Inflammatory macrophage treated with lipopolysaccharide for 1 hour (primary cell): ENCODE results near the gene TAF13.

Experiments used
- DNase-seq, 2 donors: peaks; one replicate each; pipeline ENCODE4 v3.0.0-alpha.2; 2020 to 2022

TAF13 gene, protein sequence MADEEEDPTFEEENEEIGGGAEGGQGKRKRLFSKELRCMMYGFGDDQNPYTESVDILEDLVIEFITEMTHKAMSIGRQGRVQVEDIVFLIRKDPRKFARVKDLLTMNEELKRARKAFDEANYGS

GRCh38 chr1:109075531-109076490 is at the start of gene TAF13:
Gene TAF13 (minus strand): TSS chr1:109076003. CDS start chr1:109075947, 56 bp downstream.
- DNase-seq: peak; percentile 93 to 95

GRCh38 chr1:109120356-109120755 is 44.6 kb upstream of the TAF13 start:
- DNase-seq: no peak

DNA sequence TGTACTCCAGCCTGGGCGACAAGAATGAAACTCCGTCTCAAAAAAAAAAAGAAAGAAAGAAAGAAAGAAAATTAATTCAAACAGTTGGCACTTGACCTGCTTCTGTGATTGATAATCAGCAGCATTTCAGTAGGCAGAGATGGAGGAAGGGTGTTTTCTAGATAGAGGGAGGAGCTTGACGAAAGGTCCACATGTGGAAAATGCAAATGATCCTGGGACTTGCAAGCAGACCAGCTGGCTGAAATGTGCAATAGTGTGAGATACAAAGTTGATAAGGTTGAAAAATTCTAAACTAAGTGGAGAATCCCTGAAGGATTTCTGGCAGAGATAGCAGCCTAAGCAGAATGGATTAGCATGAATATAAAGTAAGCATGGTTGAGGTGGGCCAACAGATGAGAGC is 42.3 kb upstream of the TAF13 start:
- DNase-seq: no peak

DNA sequence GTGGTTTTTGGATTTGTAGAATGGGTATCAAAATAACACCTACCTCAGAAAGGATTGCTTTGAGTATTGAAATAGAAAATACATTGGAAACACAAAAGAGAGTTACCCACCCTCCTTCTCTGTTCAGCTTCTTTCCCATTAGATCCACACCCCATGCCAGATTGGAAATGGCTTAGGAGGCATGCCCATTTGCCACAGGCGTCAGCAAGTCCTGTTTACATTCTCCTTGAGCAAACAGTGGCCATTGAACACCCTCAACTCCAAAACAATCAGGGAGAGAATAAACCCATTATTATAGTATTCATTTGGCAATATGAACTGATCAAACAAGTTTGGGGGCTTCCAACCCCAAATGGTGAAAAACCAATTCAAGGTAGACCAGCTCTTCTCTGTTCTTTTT is 40.5 kb upstream of the TAF13 start:
- DNase-seq: no peak

GRCh38 chr1:109115685-109116084 is 39.9 kb upstream of the TAF13 start:
- DNase-seq: no peak

- no peak for DNase-seq
Observed at GRCh38 chr1:109114342-109114674, 38.5 kb upstream of the TAF13 start.

GRCh38 chr1:109113590-109114341 is 38.0 kb upstream of the TAF13 start, which contains the start of gene ELAPOR1:
Gene ELAPOR1 (plus strand): TSS chr1:109114115. CDS start chr1:109114184, 69 bp downstream.
- no peak for DNase-seq

GRCh38 chr1:109112652-109113285 is 37.0 kb upstream of the TAF13 start:
- DNase-seq: peak; percentile 79 to 96

GRCh38 chr1:109112056-109112651 is 36.4 kb upstream of the TAF13 start:
- DNase-seq: peak; percentile 29 to 30

DNA sequence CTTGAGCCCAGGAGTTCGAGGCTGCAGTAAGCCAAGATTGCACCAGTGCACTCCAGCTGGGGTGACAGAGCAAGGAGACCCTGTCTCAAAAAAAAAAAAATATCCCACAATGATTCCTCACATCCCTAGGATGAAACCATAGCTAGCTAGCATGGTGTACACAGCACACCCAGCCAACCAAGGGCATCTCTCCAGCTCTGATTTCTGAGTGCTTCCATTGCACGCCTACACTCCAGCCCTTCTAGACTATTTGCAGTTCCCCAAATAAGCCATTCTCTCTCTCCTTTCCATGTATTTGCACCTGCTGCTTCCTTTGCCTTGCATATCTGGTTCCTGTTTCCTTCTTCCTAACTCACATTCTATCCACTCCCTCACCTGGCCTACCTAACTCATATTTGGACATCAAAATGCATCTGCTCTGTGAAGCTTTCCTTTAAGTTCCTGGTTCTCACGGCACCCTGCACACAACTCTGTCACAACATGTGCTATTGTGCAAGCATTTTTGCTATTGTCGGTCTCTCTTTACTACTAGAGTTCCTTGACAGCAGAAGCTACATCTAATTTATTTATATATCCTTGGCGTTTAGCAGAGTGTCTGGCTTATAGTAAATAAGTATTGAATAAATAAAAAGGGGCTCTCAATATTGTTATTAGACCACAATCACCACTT is 35.7 kb upstream of the TAF13 start:
- peak; percentile 65 to 77 for DNase-seq

GRCh38 chr1:109109906-109110305 is 34.1 kb upstream of the TAF13 start:
- DNase-seq: no peak

DNA sequence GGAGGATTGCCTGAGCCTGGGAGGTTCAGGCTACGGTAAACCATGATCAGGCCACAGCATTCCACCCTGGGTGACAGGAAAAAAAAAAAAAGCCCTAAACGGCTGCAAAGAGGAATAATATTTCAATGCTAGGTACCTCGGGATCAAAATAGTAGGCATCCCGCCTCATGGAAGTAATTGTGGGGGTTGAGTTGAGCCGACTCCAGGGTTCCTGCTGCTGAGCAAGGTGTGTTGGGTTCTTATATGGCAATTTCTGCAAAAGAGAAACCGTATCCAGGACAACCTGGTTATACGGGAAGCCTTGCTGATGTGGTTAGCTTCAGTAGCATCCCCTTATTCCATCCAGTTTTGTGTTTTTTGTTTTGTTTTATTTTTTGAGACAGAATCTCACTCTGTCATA is 32.0 kb upstream of the TAF13 start:
- DNase-seq: no peak

- DNase-seq: no peak
Observed at GRCh38 chr1:109105881-109106280, 30.1 kb upstream of the TAF13 start.

DNA sequence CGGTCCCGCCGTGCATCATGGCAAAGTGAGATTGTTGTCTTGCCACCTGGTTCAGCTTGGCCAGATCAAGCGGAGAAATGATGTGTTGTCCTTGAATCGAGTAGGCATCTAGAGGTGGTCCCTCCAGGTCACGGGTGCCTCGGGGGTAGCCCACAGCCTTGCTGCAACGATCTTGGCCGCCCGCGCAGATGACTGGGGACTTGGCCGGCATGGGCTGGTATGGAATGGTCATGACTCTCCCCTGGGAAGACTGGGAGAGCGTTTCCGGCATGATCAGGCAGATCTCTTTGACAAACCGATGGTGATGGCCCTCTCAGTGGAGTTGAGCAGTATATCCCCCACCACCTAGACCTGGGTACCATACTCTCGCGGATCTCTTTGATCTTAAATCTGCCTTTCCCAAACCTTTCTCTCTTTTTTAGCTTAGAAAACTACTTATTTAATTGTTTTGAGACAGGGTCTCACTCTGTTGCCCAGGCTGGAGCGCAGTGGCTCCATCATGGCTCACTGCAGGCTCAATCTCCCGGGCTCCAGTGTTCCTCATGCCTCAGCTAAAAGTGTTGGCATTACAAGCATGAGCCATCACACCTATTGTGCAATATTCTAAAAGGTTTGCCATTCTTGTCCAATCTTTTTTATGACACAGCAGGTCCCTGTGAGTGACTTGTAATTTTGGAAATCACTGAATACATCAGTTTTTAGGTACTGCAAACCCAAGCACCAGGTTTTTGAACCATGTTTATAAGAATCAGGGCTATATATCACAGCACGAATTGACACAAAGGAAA is 28.8 kb upstream of the TAF13 start:
- peak; percentile 45 to 59 for DNase-seq

DNA sequence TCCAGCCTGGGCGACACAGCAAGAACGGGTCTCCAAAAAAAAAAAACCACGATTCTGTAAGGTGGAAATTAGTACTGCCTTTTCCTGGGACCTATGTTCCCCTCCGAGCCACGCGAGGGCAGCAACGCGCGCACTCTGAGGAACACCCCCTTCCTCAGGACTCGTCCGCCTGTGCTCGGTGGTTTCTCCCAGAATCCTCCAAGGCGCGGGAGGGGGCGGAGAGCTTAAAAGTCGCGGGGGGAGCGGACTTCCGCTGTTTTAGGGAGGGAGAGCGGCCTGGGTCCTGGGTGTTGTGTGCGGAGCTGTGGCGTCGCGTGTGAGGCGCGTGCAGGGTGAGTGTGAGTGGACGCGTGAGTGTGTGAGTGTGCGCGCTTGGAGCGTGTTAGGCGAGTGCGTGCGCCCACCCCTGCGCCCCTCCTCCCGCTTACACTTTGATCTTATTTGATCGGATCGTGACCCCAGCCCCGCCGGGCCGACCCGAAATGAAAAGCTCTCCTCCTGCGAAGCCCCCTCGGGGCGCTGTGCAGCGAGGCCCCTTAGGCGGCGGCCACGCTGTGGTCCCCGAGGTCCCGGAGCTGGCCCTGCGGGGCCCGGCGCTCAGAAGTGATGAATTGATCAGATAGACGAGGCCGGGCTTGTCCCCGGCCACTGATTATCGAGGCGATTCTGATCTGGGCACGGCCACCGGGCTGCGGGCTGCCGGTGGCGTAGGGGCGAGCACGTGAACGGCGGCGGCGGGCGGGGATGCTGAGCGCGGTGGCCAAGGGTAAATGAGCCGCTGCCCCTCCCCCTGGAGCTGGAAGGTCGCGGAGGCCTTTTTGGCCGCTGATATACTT is 24.4 kb upstream of the TAF13 start:
- DNase-seq: peak; percentile 95 to 98

- DNase-seq: no peak
Observed at GRCh38 chr1:109096120-109096519, 20.3 kb upstream of the TAF13 start.

DNA sequence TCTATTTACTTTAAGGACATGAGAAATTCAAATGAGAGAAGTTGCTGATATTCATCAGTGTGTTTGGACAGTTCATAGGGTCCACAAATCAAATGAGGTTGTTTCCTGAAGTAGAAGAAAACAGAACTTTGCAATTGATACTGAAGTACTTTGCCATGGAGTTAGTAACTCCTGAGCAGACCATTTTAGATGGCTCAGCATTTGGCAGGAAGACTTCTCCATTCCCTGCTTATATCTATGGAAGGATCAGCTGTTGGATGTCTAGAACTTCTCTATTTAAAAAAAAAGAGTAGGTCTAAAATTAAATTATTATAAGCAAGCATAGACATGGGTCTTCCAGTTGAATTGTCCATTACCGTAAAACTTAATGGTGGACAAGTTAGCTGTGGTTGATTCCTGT is 19.8 kb upstream of the TAF13 start:
- DNase-seq: no peak

DNA sequence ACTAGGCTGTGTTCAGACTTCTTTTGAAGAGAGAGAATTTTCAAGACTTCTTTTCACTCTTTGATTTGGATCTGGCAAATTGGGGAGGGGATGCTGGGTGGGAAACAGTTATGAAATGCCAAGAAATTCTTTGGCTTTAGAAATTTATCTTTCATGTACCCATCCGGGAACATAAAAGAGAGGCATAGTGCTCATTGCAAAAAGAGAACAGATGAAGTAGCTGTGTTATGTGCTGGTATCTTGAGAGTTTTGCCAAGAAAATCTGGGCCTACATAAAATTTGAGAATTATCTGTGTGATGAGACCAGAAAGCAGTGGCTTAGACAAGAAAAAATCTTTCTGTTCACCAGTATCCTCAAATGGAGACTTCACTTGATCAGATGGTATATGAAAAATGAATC is 19.1 kb upstream of the TAF13 start:
- no peak for DNase-seq

DNA sequence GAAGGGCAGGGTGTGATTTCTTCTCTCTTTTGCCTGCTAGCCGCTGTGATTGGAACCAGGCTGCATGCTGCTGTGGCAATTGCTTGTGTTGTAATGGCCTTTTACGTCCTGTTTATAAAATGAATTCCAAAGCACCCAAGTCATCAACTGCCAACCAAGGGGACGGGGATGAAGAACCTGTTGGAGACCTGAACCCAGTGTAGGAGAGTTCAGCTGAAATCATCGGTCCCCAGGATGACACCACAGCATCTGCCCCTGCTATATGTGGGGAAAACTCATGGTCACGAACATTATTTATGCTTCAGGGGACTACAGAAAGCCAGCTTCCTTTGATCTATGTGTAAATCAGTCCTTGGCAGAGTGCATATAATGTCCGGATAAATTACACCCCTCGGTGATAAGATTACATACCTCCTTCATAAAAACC is 18.6 kb upstream of the TAF13 start:
- no peak for DNase-seq

DNA sequence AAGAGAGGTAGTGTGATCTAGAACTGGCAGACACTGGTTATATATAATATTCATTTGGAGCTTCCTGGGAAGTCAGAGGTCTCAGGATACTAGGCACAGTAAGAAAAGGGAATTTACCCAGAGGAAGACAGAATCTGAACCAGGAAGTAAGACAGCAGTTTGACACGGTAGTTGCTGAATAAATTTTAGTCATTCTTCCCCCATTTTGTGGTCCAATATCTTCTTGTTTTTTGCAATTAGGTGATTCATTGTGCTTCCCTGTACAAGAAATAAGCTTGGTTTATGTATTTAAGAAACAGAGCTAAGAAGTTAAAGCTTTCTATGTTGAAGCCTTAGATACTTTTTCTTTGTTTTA is 16.0 kb upstream of the TAF13 start:
- peak; percentile 74 to 79 for DNase-seq
